Upper lobe of right lung (tissue), 1 donor: ENCODE data around the gene MRPS30. TPM values are rescaled to one million over a fixed set of nuclear protein-coding genes. Genes with fewer than 3 reads are reported as not detected.
A peak's percentile ranks its signal among the peaks of the same experiment; 100 is the strongest.
"Not testable (repeated sequence)": the region's sequence is repeated elsewhere in the genome, so short reads cannot be mapped to it uniquely, and the experiment has no call there.

Experiments
- ATAC-seq: fragments of 200-7000 bp; cut with Tn5 transposase; one replicate; pipeline ENCODE4 v1.9.1; 2020; ENCODE audit warnings: mild to moderate bottlenecking, moderate library complexity
- DNase-seq: peaks from one replicate; pipeline ENCODE4 v3.0.0-alpha.2; 2020
- H3K27ac ChIP-seq: fragments of 200-600 bp; one replicate; pipeline ENCODE4 v1.8.0; 2022
- H3K27me3 ChIP-seq: fragments of 200-600 bp; one replicate; pipeline ENCODE4 v1.8.0; 2022; ENCODE audit warnings: mild to moderate bottlenecking
- H3K36me3 ChIP-seq: fragments of 200-600 bp; one replicate; pipeline ENCODE4 v1.8.0; 2022
- H3K4me1 ChIP-seq: fragments of 200-600 bp; one replicate; pipeline ENCODE4 v1.8.0; 2022
- H3K4me3 ChIP-seq: fragments of 200-600 bp; one replicate; pipeline ENCODE4 v1.8.0; 2022; ENCODE audit warnings: mild to moderate bottlenecking
- H3K9me3 ChIP-seq: fragments of 200-600 bp; one replicate; pipeline ENCODE4 v1.8.0; 2022
- CTCF ChIP-seq: fragments of 200-600 bp; IDR thresholded peaks from one replicate; pipeline ENCODE4 v1.8.0; 2022; ENCODE audit warnings: antibody characterized with exemption
- intact Hi-C: fragments of 100-400 bp; cut with DNase I; formaldehyde crosslinking; loops from one replicate; pipeline ENCODE4 v1.11.0; 2022
- total RNA-seq: library from RNA; stranded (reverse); fragmentation: NEBNext Ultra II Directional; extraction: Animal tissue kit (Norgen Biotek cat#: 25700); gene quantifications from one replicate; pipeline ENCODE4 v1.2.1, GENCODE V29; 2021
- donor health status: DM: no; HTN: yes; CAD: no; lungs with severe emphysema.

The MRPS30 gene
- total RNA-seq, 1 donor from 2014 or later = 37.8 TPM

GRCh38 chr5:44809215-44809955 is 638 bp downstream of the MRPS30 start:
- Histone ChIP-seq H3K36me3 (peaks cover 35% of the 10 kb centered on the region), H3K4me1 (peaks cover 15% of the 10 kb centered on the region), H3K4me3 (peak overlapping the region; percentile 94), H3K27me3 (no peaks in the 10 kb centered on the region), H3K27ac (peak overlapping the region; percentile 92), H3K9me3 (no peaks in the 10 kb centered on the region)
- TF ChIP-seq CTCF = no peak
- DNase-seq (peak; percentile 77), ATAC-seq (peak; percentile 69)
- intact Hi-C loops = no loop called here

GRCh38 chr5:44809956-44810420 is 1.2 kb downstream of the MRPS30 start:
- Histone ChIP-seq H3K27me3 (no peaks in the 10 kb centered on the region), H3K4me3 (peak overlapping the region; percentile 94), H3K9me3 (no peaks in the 10 kb centered on the region), H3K27ac (peak overlapping the region; percentile 92), H3K36me3 (peaks cover 41% of the 10 kb centered on the region), H3K4me1 (peaks cover 15% of the 10 kb centered on the region)
- DNase-seq (no peak), ATAC-seq (no peak)
- intact Hi-C loops = no loop called here
- TF ChIP-seq CTCF = no peak

- no peaks in the 10 kb centered on the region for H3K27me3 ChIP-seq
- no peak overlapping the region for H3K4me3 ChIP-seq
- TF ChIP-seq CTCF = no peak
- H3K36me3 ChIP-seq = peaks cover 85% of the 10 kb centered on the region
- peaks cover 8% of the 10 kb centered on the region for H3K4me1 ChIP-seq
- H3K27ac ChIP-seq = no peak overlapping the region
- ATAC-seq (no peak), DNase-seq (no peak)
- H3K9me3 ChIP-seq = no peaks in the 10 kb centered on the region
- intact Hi-C loops = no loop called here
These were observed 6.0 kb downstream of the MRPS30 start for GRCh38 chr5:44814761-44815160.

- no peaks in the 10 kb centered on the region for H3K9me3 ChIP-seq
- no peak overlapping the region for H3K4me3 ChIP-seq
- DNase-seq = no peak
- ATAC-seq = no peak
- H3K27ac ChIP-seq = no peak overlapping the region
- no peaks in the 10 kb centered on the region for H3K4me1 ChIP-seq
- intact Hi-C loops = no loop called here
- no peaks in the 10 kb centered on the region for H3K27me3 ChIP-seq
- H3K36me3 ChIP-seq = peaks cover 32% of the 10 kb centered on the region
- TF ChIP-seq CTCF = no peak
These were observed 12.4 kb downstream of the MRPS30 start for GRCh38 chr5:44821164-44821563.

- H3K9me3 ChIP-seq, H3K27me3 ChIP-seq, H3K27ac ChIP-seq, DNase-seq, H3K36me3 ChIP-seq, intact Hi-C loops, H3K4me1 ChIP-seq, H3K4me3 ChIP-seq, ATAC-seq: not testable (repeated sequence)
These were observed 15.9 kb downstream of the MRPS30 start for GRCh38 chr5:44824662-44825061.

GRCh38 chr5:44827681-44828080 is 18.9 kb downstream of the MRPS30 start:
- no peak overlapping the region for H3K4me3 ChIP-seq
- intact Hi-C loops = no loop called here
- DNase-seq (no peak), ATAC-seq (no peak)
- no peak for TF ChIP-seq CTCF
- H3K9me3 ChIP-seq = no peaks in the 10 kb centered on the region
- H3K4me1 ChIP-seq = no peaks in the 10 kb centered on the region
- no peak overlapping the region for H3K27ac ChIP-seq
- no peaks in the 10 kb centered on the region for H3K36me3 ChIP-seq
- H3K27me3 ChIP-seq = no peaks in the 10 kb centered on the region
